Choroid plexus epithelial cell (primary cell): ENCODE data around the gene DYNC1I1.
A peak's percentile ranks its signal among the peaks of the same experiment; 100 is the strongest.

ENCODE experiments used
- DNase-seq: peaks from one replicate; pipeline ENCODE4 v3.0.0-alpha.2; 2010; ENCODE audit warnings: low read depth
- H3K4me3 ChIP-seq: 2 replicates; pipeline ENCODE4 v1.5.1; 2011; ENCODE audit warnings: low read depth, mild to moderate bottlenecking, control low read depth, low read length, moderate library complexity
- CTCF ChIP-seq: conservative IDR thresholded peaks from 2 replicates; pipeline ENCODE4 v1.5.1; 2011; ENCODE audit warnings: low read depth, mild to moderate bottlenecking, control low read depth, inconsistent platforms, low read length, moderate library complexity

Gene DYNC1I1

GRCh38 chr7:96104984-96105383, 332.6 kb downstream of the DYNC1I1 start:
- no peak for DNase-seq
- H3K4me3 ChIP-seq, result no peak overlapping the region
- TF ChIP-seq CTCF, result no peak

- no peak for TF ChIP-seq CTCF
- no peak for DNase-seq
- H3K4me3 ChIP-seq, result no peak overlapping the region
These were observed 339.1 kb downstream of the DYNC1I1 start for GRCh38 chr7:96111405-96111804.

- no peak for DNase-seq
- TF ChIP-seq CTCF, result no peak
- H3K4me3 ChIP-seq, result no peak overlapping the region
These were observed 341.8 kb downstream of the DYNC1I1 start for GRCh38 chr7:96114190-96114589.

GRCh38 chr7:96116173-96116572, 343.8 kb downstream of the DYNC1I1 start:
- TF ChIP-seq CTCF, result no peak
- no peak overlapping the region for H3K4me3 ChIP-seq
- no peak for DNase-seq

- H3K4me3 ChIP-seq, result no peak overlapping the region
- TF ChIP-seq CTCF, result no peak
- DNase-seq, result peak; percentile 30
These were observed 346.2 kb downstream of the DYNC1I1 start for GRCh38 chr7:96118449-96119001.

- no peak overlapping the region for H3K4me3 ChIP-seq
- DNase-seq, result peak; percentile 15
- no peak for TF ChIP-seq CTCF
These were observed 348.3 kb downstream of the DYNC1I1 start for GRCh38 chr7:96120445-96121225.

- no peak for TF ChIP-seq CTCF
- no peak for DNase-seq
- H3K4me3 ChIP-seq, result no peak overlapping the region
These were observed 349.4 kb downstream of the DYNC1I1 start for GRCh38 chr7:96121752-96122151.
